HCT116 (cell line): ENCODE measurements around the gene DUS3L. TPM values are rescaled to one million over a fixed set of nuclear protein-coding genes. Genes with fewer than 3 reads are reported as not detected.

Experiments used
- ATAC-seq: fragments of 200-7000 bp; cut with Tn5 transposase; 2 replicates; pipeline ENCODE4 v1.9.1; 2020; ENCODE audit warnings: mild to moderate bottlenecking, moderate library complexity
- BruUV-seq: library from RNA; stranded (reverse); fragments of 400-500 nt; replicated peaks from 2 replicates; lab custom pipeline; 2021; lab: Mats Ljungman, UMichigan
- CTCF ChIA-PET: fragments of 300-600 bp; sonication (Branson Sonifier 250); formaldehyde crosslinking; loops from one replicate; lab custom pipeline; 2021; ENCODE audit warnings: antibody characterized with exemption; lab: Charles Lee
- POLR2A ChIA-PET: fragments of 300-600, 350-600 bp; sonication (Branson Sonifier 250); formaldehyde crosslinking; loops from one replicate; lab custom pipeline; 2021; ENCODE audit warnings: antibody characterized with exemption; lab: Charles Lee
- RAD21 ChIA-PET, 2 experiments: fragments of 300-600 bp; sonication (Branson Sonifier 250); formaldehyde crosslinking; loops; one replicate each; lab custom pipeline; 2023; ENCODE audit warnings: low total read pairs in 2 of 2; ENCODE audit not compliant: uncharacterized antibody in 2 of 2, unreplicated experiment in 2 of 2, low non-redundant PET in 1 of 2; lab: Charles Lee
- DNase-seq: peaks from one replicate; pipeline ENCODE4 v3.0.0-alpha.2; 2010; ENCODE audit warnings: low read depth, low spot score
- H2AFZ ChIP-seq: fragments of 200-600 bp; shearing (Covaris generic), sonication (generic); 2 replicates; pipeline ENCODE4 v1.6.1; 2017; ENCODE audit warnings: low read depth, mixed run types, mixed read lengths, antibody characterized with exemption, low read length; ENCODE audit not compliant: poor library complexity, severe bottlenecking
- H3K27ac ChIP-seq: 2 replicates; pipeline ENCODE4 v1.5.1; 2012; ENCODE audit warnings: low read depth, low read length
- H3K27me3 ChIP-seq: fragments of 200-600 bp; sonication (generic); 2 replicates; pipeline ENCODE4 v1.6.1; 2016; ENCODE audit warnings: mixed run types, low read length, mixed read lengths; ENCODE audit not compliant: insufficient read depth
- H3K36me3 ChIP-seq, 2 experiments: fragments of 200-500 bp in 1 of 2; fragments of 200-600 bp in 1 of 2; sonication (Bioruptor generic) in 1 of 2; sonication (generic) in 1 of 2; 2 replicates each; pipeline versions ENCODE4 v1.5.1 to v1.6.1; 2014 to 2016; ENCODE audit warnings: low read length in 2 of 2, inconsistent platforms in 1 of 2, mixed read lengths in 1 of 2, mixed run types in 1 of 2; ENCODE audit not compliant: insufficient read depth in 2 of 2, control insufficient read depth in 1 of 2
- H3K4me1 ChIP-seq, 2 experiments: fragments of 200-600 bp in 1 of 2; sonication (generic) in 1 of 2; 2 replicates each; pipeline versions ENCODE4 v1.5.1 to v1.6.1; 2012 to 2017; ENCODE audit warnings: low read length in 2 of 2, inconsistent platforms in 1 of 2, mild to moderate bottlenecking in 1 of 2, mixed read lengths in 1 of 2, mixed run types in 1 of 2, moderate library complexity in 1 of 2; ENCODE audit not compliant: insufficient read depth in 2 of 2, control insufficient read depth in 1 of 2
- H3K4me2 ChIP-seq: fragments of 200-600 bp; sonication (generic); 2 replicates; pipeline ENCODE4 v1.6.1; 2017; ENCODE audit warnings: mixed run types, low read length, mixed read lengths
- H3K4me3 ChIP-seq, 2 experiments: fragments of 200-600 bp in 1 of 2; sonication (generic) in 1 of 2; replicated peaks in 1 of 2; 2 replicates each; pipeline ENCODE4 v1.5.1; 2011 to 2016; ENCODE audit warnings: low read length in 2 of 2, control low read depth in 1 of 2, low read depth in 1 of 2, mild to moderate bottlenecking in 1 of 2, mixed read lengths in 1 of 2, mixed run types in 1 of 2
- H3K79me2 ChIP-seq: fragments of 200-600 bp; sonication (generic); 2 replicates; pipeline ENCODE4 v1.6.1; 2017; ENCODE audit warnings: mild to moderate bottlenecking, mixed run types, low read length, moderate library complexity, mixed read lengths; ENCODE audit not compliant: insufficient read depth
- H3K9ac ChIP-seq: fragments of 200-600 bp; sonication (generic); 2 replicates; pipeline ENCODE4 v1.6.1; 2016; ENCODE audit warnings: low read length, mixed read lengths
- H3K9me2 ChIP-seq: fragments of 200-600 bp; sonication (generic), shearing (Covaris generic); 2 replicates; pipeline ENCODE4 v1.6.1; 2017; ENCODE audit warnings: mixed run types, mild to moderate bottlenecking, moderate library complexity; ENCODE audit not compliant: insufficient read depth
- H3K9me3 ChIP-seq, 2 experiments: fragments of 200-500 bp in 1 of 2; fragments of 200-600 bp in 1 of 2; sonication (Bioruptor generic) in 1 of 2; sonication (generic) in 1 of 2; 2 replicates each; pipeline ENCODE4 v1.6.1; 2014 to 2017; ENCODE audit warnings: low read length in 2 of 2, mixed read lengths in 2 of 2, inconsistent platforms in 1 of 2, low read depth in 1 of 2, mild to moderate bottlenecking in 1 of 2, mixed run types in 1 of 2, moderate library complexity in 1 of 2; ENCODE audit not compliant: control insufficient read depth in 1 of 2, insufficient read depth in 1 of 2
- H4K20me1 ChIP-seq: fragments of 200-600 bp; sonication (generic), shearing (Covaris generic); 2 replicates; pipeline ENCODE4 v1.6.1; 2017; ENCODE audit warnings: mixed run types, mild to moderate bottlenecking, moderate library complexity; ENCODE audit not compliant: insufficient read depth
- ATF3 ChIP-seq: IDR thresholded peaks from 2 replicates; pipeline ENCODE4 v1.6.1; 2012
- CBX3 ChIP-seq: IDR thresholded peaks from 2 replicates; pipeline ENCODE4 v1.6.1; 2012; ENCODE audit warnings: low read depth
- EGR1 ChIP-seq: IDR thresholded peaks from 2 replicates; pipeline ENCODE4 v1.6.1; 2012; ENCODE audit warnings: low read depth
- ELF1 ChIP-seq: IDR thresholded peaks from 2 replicates; pipeline ENCODE4 v1.6.1; 2012; ENCODE audit warnings: low read depth, borderline replicate concordance
- JUND ChIP-seq: IDR thresholded peaks from 2 replicates; pipeline ENCODE4 v1.6.1; 2012
- MAX ChIP-seq: IDR thresholded peaks from 2 replicates; pipeline ENCODE4 v1.6.1; 2012
- POLR2A ChIP-seq: IDR thresholded peaks from 2 replicates; pipeline ENCODE4 v1.7.0; 2011; ENCODE audit warnings: borderline replicate concordance; ENCODE audit not compliant: insufficient read depth, insufficient read length; ENCODE audit errors: extremely low read depth
- POLR2AphosphoS5 ChIP-seq: IDR thresholded peaks from 2 replicates; pipeline ENCODE4 v1.6.1; 2011; ENCODE audit warnings: mild to moderate bottlenecking, low read depth, low read length, moderate library complexity
- RAD21 ChIP-seq: IDR thresholded peaks from 2 replicates; pipeline ENCODE4 v1.6.1; 2012; ENCODE audit warnings: low read depth, mild to moderate bottlenecking
- SIN3A ChIP-seq: IDR thresholded peaks from 2 replicates; pipeline ENCODE4 v1.6.1; 2012; ENCODE audit warnings: low read depth
- SRF ChIP-seq: IDR thresholded peaks from 2 replicates; pipeline ENCODE4 v1.6.1; 2012; ENCODE audit warnings: low read depth
- TCF7L2 ChIP-seq: IDR thresholded peaks from 2 replicates; pipeline ENCODE4 v1.7.0; 2011; ENCODE audit warnings: borderline replicate concordance, inconsistent platforms; ENCODE audit not compliant: insufficient read depth, insufficient read length; ENCODE audit errors: extremely low read depth
- YY1 ChIP-seq: IDR thresholded peaks from 2 replicates; pipeline ENCODE4 v1.6.1; 2011; ENCODE audit warnings: low read length, low read depth, moderate library complexity, mild to moderate bottlenecking; ENCODE audit not compliant: insufficient replicate concordance; ENCODE audit errors: extremely low read depth
- ZBTB33 ChIP-seq: IDR thresholded peaks from 2 replicates; pipeline ENCODE4 v1.6.1; 2011; ENCODE audit warnings: mild to moderate bottlenecking, low read length, moderate library complexity; ENCODE audit not compliant: insufficient replicate concordance; ENCODE audit errors: extremely low read depth
- ZFX ChIP-seq: fragments of 450-650 bp; IDR thresholded peaks from 2 replicates; pipeline ENCODE4 v1.6.1; 2017
- ZNF274 ChIP-seq: fragments of 200-500 bp; sonication (Bioruptor generic); IDR thresholded peaks from 2 replicates; pipeline ENCODE4 v1.6.1; 2014; ENCODE audit warnings: mild to moderate bottlenecking, low read depth, low read length, inconsistent platforms
- intact Hi-C: fragments of 100-400 bp; cut with micrococcal nuclease; formaldehyde crosslinking; loops from 2 replicates; pipeline ENCODE4 v1.10.0; 2022
- total RNA-seq: library from RNA; stranded (reverse); gene quantifications from one replicate; pipeline ENCODE4 v1.2.1, GENCODE V29; 2021; ENCODE audit not compliant: unreplicated experiment

Gene DUS3L
- total RNA-seq, 1 experiment from 2014 or later = 78.1 TPM

- TF ChIP-seq SIN3A (peak; percentile 82; the same call in 1 of the 2 replicates), JUND (no peak)
- TF ChIP-seq, all 23 proteins: peak for 10
Observed at GRCh38 chr19:5790559-5791520, at the start of gene DUS3L (continued).

GRCh38 chr19:5839065-5840017 lies 48.4 kb upstream of the DUS3L start, which contains the start of gene FUT6:
TSS of gene FUT6 (minus strand) at chr19:5839702. CDS start at chr19:5832567, 7,135 bp downstream.
- TF ChIP-seq POLR2AphosphoS5 = no peak
- no peak for TF ChIP-seq YY1
- TF ChIP-seq RAD21 = no peak
- TF ChIP-seq ZNF274 = no peak
- no peak for TF ChIP-seq ZFX
- TF ChIP-seq CBX3 = no peak
- TF ChIP-seq JUND = no peak
- TF ChIP-seq MAX = no peak
- no peak for TF ChIP-seq ZBTB33
- TF ChIP-seq ELF1 = no peak
- no peak for TF ChIP-seq ATF3
- TF ChIP-seq SRF = no peak
- TF ChIP-seq POLR2A = no peak
- no peak for TF ChIP-seq EGR1
- no peak for TF ChIP-seq TCF7L2
- H3K4me3 ChIP-seq = no peak within 1 kb of the TSS
- ATAC-seq = no peak; the same call in 1 of the 2 replicates
- no peak within 1 kb of the TSS for H3K27ac ChIP-seq
- no peak for DNase-seq
- H2AFZ ChIP-seq = no peak within 1 kb of the TSS
- H3K4me1 ChIP-seq = peaks cover 9 to 18% of the 10 kb centered on the region in 2 experiments; a peak in 2 of 4 replicates
- POLR2A ChIA-PET = interaction anchor here (0.9 to 4.5 kb wide), 2 partner anchors 11 kb away, joined by 3 to 28 read pairs; no protein-coding TSS in a partner anchor
- no peaks in the 10 kb centered on the region for H3K9me3 ChIP-seq
- RAD21 ChIA-PET = no interaction called here
- no peak within 1 kb of the TSS for H3K9ac ChIP-seq
- no TSS peak for BruUV-seq
- CTCF ChIA-PET = interaction anchor here (0.5 to 1.4 kb wide), 3 partner anchors 10 to 152 kb away, joined by 3 read pairs; no protein-coding TSS in a partner anchor
- H3K9me2 ChIP-seq = no peaks in the 10 kb centered on the region
- H3K36me3 ChIP-seq = no peaks in the 10 kb centered on the region
- intact Hi-C loops = no loop called here
- H3K27me3 ChIP-seq = no peaks in the 10 kb centered on the region
- no peaks in the 10 kb centered on the region for H4K20me1 ChIP-seq
- H3K79me2 ChIP-seq = no peaks in the 10 kb centered on the region
- peak within 1 kb of the TSS; percentile 27; the same call in 1 of the 2 replicates for H3K4me2 ChIP-seq
